Left renal cortex interstitium (tissue), 4 donors: ENCODE results near the gene FAM241B. TPM values are rescaled to one million over a fixed set of nuclear protein-coding genes. Genes with fewer than 3 reads are reported as not detected.

Source experiments
- DNase-seq, 4 donors: peaks; one replicate each; pipeline ENCODE4 v3.0.0-alpha.2; 2013; ENCODE audit warnings: low read depth in 4 of 4, low spot score in 2 of 4, missing footprints in 1 of 4
- polyA plus RNA-seq, 4 donors: library from polyadenylated mRNA; unstranded; fragments of 120-200 nt; gene quantifications; one replicate each; pipeline ENCODE4 v1.2.1, GENCODE V29; 2013; ENCODE audit not compliant: insufficient read length in 4 of 4

FAM241B gene
- polyA plus RNA-seq, 4 donors, result 9.1 to 11.3 (median 10.4) TPM

GRCh38 chr10:69633673-69634635 lies 3.9 kb downstream of the FAM241B start:
- DNase-seq, result no peak

GRCh38 chr10:69634759-69635425 lies 4.8 kb downstream of the FAM241B start:
- no peak for DNase-seq

- DNase-seq, result no peak
Observed at GRCh38 chr10:69635428-69636272, 5.6 kb downstream of the FAM241B start.

- no peak for DNase-seq
Observed at GRCh38 chr10:69636273-69636575, 6.2 kb downstream of the FAM241B start.

GRCh38 chr10:69636626-69637605 lies 6.9 kb downstream of the FAM241B start:
- DNase-seq, result no peak

GRCh38 chr10:69638642-69639041 lies 8.6 kb downstream of the FAM241B start:
- no peak for DNase-seq

GRCh38 chr10:69639291-69640195 lies 9.5 kb downstream of the FAM241B start:
- DNase-seq, result peak in 1 of 4 donors; percentile 66

GRCh38 chr10:69640196-69640980 lies 10.3 kb downstream of the FAM241B start:
- no peak for DNase-seq

- DNase-seq, result no peak
Observed at GRCh38 chr10:69641261-69641980, 11.4 kb downstream of the FAM241B start.

- no peak for DNase-seq
Observed at GRCh38 chr10:69642747-69643146, 12.7 kb downstream of the FAM241B start.

- no peak for DNase-seq
Observed at GRCh38 chr10:69643779-69644657, 14.0 kb downstream of the FAM241B start.

- DNase-seq, result peak in 1 of 4 donors; percentile 52
Observed at GRCh38 chr10:69644658-69645295, 14.7 kb downstream of the FAM241B start.

GRCh38 chr10:69645296-69646184 lies 15.5 kb downstream of the FAM241B start:
- no peak for DNase-seq

GRCh38 chr10:69646185-69647060 lies 16.4 kb downstream of the FAM241B start:
- no peak for DNase-seq
